Gastroesophageal sphincter (tissue), 3 donors: ENCODE results near the gene FOXN1.

Experiments used
- EP300 ChIP-seq: sonication (generic); formaldehyde crosslinking; IDR thresholded peaks from one replicate; pipeline ENCODE4 v1.6.1; 2017; ENCODE audit warnings: antibody characterized with exemption, mild to moderate bottlenecking
- POLR2A ChIP-seq, 2 donors: fragments of 450-650 bp; IDR thresholded peaks; one replicate each; pipeline ENCODE4 v1.6.1; 2017; ENCODE audit warnings: antibody characterized with exemption in 2 of 2, mild to moderate bottlenecking in 2 of 2, moderate library complexity in 1 of 2
- TF ChIP-seq, protein P1 (sequence below), 4 experiments: fragments of 200-600 bp in 2 of 4; fragments of 450-650 bp in 2 of 4; sonication (generic) in 1 of 4; IDR thresholded peaks; one replicate each; pipeline ENCODE4 v1.5.1; 2017 to 2019; ENCODE audit warnings: antibody characterized with exemption in 4 of 4, mild to moderate bottlenecking in 2 of 4, moderate library complexity in 2 of 4

DNA sequence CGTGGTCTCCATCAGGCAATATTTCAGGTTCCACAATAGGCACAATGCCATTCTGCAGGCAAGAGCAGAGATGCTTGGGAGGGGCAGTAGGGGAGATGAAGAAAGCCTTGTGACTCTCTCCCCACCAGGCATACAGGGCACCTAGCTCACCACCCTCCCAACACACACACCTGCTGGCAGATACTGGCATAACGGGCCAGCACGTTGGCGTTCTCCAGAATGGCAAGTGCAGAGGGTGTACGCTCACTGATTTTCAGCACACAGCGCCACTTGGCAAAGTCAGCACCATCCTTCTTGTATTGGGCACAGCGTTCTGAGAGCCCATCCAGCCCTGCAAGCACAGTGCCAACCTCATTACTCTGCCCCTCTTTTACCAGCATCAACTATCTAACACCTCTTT is 68.4 kb downstream of the FOXN1 start:
- TF ChIP-seq, protein P1, sequence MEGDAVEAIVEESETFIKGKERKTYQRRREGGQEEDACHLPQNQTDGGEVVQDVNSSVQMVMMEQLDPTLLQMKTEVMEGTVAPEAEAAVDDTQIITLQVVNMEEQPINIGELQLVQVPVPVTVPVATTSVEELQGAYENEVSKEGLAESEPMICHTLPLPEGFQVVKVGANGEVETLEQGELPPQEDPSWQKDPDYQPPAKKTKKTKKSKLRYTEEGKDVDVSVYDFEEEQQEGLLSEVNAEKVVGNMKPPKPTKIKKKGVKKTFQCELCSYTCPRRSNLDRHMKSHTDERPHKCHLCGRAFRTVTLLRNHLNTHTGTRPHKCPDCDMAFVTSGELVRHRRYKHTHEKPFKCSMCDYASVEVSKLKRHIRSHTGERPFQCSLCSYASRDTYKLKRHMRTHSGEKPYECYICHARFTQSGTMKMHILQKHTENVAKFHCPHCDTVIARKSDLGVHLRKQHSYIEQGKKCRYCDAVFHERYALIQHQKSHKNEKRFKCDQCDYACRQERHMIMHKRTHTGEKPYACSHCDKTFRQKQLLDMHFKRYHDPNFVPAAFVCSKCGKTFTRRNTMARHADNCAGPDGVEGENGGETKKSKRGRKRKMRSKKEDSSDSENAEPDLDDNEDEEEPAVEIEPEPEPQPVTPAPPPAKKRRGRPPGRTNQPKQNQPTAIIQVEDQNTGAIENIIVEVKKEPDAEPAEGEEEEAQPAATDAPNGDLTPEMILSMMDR (IDR thresholded peaks at IDR 0.05): no peak
- TF ChIP-seq POLR2A (IDR thresholded peaks at IDR 0.05) (no peak), EP300 (no peak)
